ENCODE results near the gene NFX1. TPM values are rescaled to one million over a fixed set of nuclear protein-coding genes. Genes with fewer than 3 reads are reported as not detected.
"Not testable (repeated sequence)": the region's sequence is repeated elsewhere in the genome, so short reads cannot be mapped to it uniquely, and the experiment has no call there.

NFX1 gene
- total and polyA plus RNA-seq, 9 of the 15 experiments (the other 6 are each of a cell fraction or from before 2014, with no cell fraction given): 8.8 to 38.9 (median 26.8) TPM

GRCh38 chr9:33364127-33364526 is 73.8 kb downstream of the NFX1 start (continued):
- TF ChIP-seq ZNF740 (CRISPR knock-in tag; IDR thresholded peaks at IDR 0.05) (no peak), ZNF740 (tag; IDR thresholded peaks at IDR 0.05) (no peak), RB1 (IDR thresholded peaks at IDR 0.05; ENCODE audit: low read depth) (no peak), TCF15 (CRISPR knock-in tag; IDR thresholded peaks at IDR 0.05) (no peak), TCF7 (IDR thresholded peaks at IDR 0.05; ENCODE audit: borderline replicate concordance) (no peak), NCOA6 (IDR thresholded peaks at IDR 0.05) (no peak), AFF4 (CRISPR knock-in tag; IDR thresholded peaks at IDR 0.05) (no peak), ELF2 (CRISPR knock-in tag; IDR thresholded peaks at IDR 0.05) (no peak), CREB3L1 (IDR thresholded peaks at IDR 0.05; ENCODE audit: borderline replicate concordance, low read depth) (no peak), TEAD2 (tag; IDR thresholded peaks at IDR 0.05) (no peak)

- DNase-seq (ENCODE audit: extremely low read depth in 1 of 4, low spot score in 3 of 4); H3K9me3 ChIP-seq (replicated peaks; ENCODE audit: control insufficient read depth, insufficient read depth, low read depth, low read length); H3K27me3 ChIP-seq (ENCODE audit: control insufficient read depth in 2 of 2, insufficient read depth in 2 of 2, low read length in 2 of 2); H3K9ac ChIP-seq (ENCODE audit: insufficient read depth in 1 of 2, low read depth in 2 of 2, low read length in 2 of 2); FAIRE-seq; H3K4me1 ChIP-seq (replicated peaks in 1 of 2; ENCODE audit: control insufficient read depth in 2 of 2, insufficient read depth in 2 of 2, low read length in 2 of 2); H3K9me1 ChIP-seq (ENCODE audit: control insufficient read depth, insufficient read depth, low read length); H2AFZ ChIP-seq (ENCODE audit: low read depth, low read length); H3K79me2 ChIP-seq (ENCODE audit: control insufficient read depth, insufficient read depth, low read length); H3K27ac ChIP-seq (ENCODE audit: extremely low read depth, low read depth, low read length); H3K4me3 ChIP-seq; H3K4me2 ChIP-seq (ENCODE audit: insufficient read depth, low read length); intact Hi-C loops (cut with micrococcal nuclease); in situ Hi-C loops (cut with MboI); ATAC-seq; H4K20me1 ChIP-seq (replicated peaks; ENCODE audit: control insufficient read depth, insufficient read depth, low read length): not testable (repeated sequence)
- H3K36me3 ChIP-seq (ENCODE audit: control insufficient read depth, insufficient read depth, low read length): peaks cover 57% of the 10 kb centered on the region
- TSS peak; percentile 17 for BruUV-seq (replicated peaks)
- WGBS (ENCODE audit: insufficient coverage, low coverage, missing lambda C conversion rate): 92% methylated on average over 4 of the region's 4 CpGs
- ChIA-PET CTCF (ENCODE audit: low intra/inter-chr PET ratio) (interaction anchor here (0.7 kb wide), 1 partner anchor 10 kb away, joined by 3 read pairs; no protein-coding TSS in a partner anchor), POLR2A (interaction anchor here (0.6 to 0.9 kb wide), 3 partner anchors 8 to 10 kb away, joined by 3 read pairs; no protein-coding TSS in a partner anchor)
Observed at GRCh38 chr9:33364814-33365213, 74.5 kb downstream of the NFX1 start.

Measured in K562 (cell line).